IPS-18c (cell line): ENCODE data around the gene LRRC41.
A peak's percentile ranks its signal among the peaks of the same experiment; 100 is the strongest.
"Not testable (repeated sequence)": the region's sequence is repeated elsewhere in the genome, so short reads cannot be mapped to it uniquely, and the experiment has no call there.

Experiments used
- H3K4me3 ChIP-seq: 2 replicates; pipeline ENCODE4 v1.7.0; 2013; ENCODE audit warnings: low read depth, mild to moderate bottlenecking, low read length, moderate library complexity; ENCODE audit not compliant: insufficient read depth
- H3K9me3 ChIP-seq: one replicate; pipeline ENCODE4 v1.6.1; 2013; ENCODE audit warnings: mild to moderate bottlenecking, low read length, moderate library complexity; ENCODE audit not compliant: control insufficient read depth, insufficient read depth

The LRRC41 gene

GRCh38 chr1:46330381-46330780, 27.0 kb upstream of the LRRC41 start:
- not testable (repeated sequence) for H3K4me3 ChIP-seq, H3K9me3 ChIP-seq

- H3K4me3 ChIP-seq, H3K9me3 ChIP-seq: not testable (repeated sequence)
Measured at GRCh38 chr1:46329807-46330206, 26.4 kb upstream of the LRRC41 start.

GRCh38 chr1:46328182-46328581, 24.8 kb upstream of the LRRC41 start:
- not testable (repeated sequence) for H3K9me3 ChIP-seq, H3K4me3 ChIP-seq

- H3K4me3 ChIP-seq, H3K9me3 ChIP-seq: not testable (repeated sequence)
Measured at GRCh38 chr1:46325285-46326076, 22.1 kb upstream of the LRRC41 start.

- not testable (repeated sequence) for H3K9me3 ChIP-seq, H3K4me3 ChIP-seq
Measured at GRCh38 chr1:46322191-46322590, 18.8 kb upstream of the LRRC41 start.

- H3K4me3 ChIP-seq, H3K9me3 ChIP-seq: not testable (repeated sequence)
Measured at GRCh38 chr1:46319960-46320914, 16.8 kb upstream of the LRRC41 start.

GRCh38 chr1:46319301-46319700, 15.9 kb upstream of the LRRC41 start:
- not testable (repeated sequence) for H3K9me3 ChIP-seq, H3K4me3 ChIP-seq

- Histone ChIP-seq H3K9me3 (no peaks in the 10 kb centered on the region), H3K4me3 (no peak overlapping the region)
Measured at GRCh38 chr1:46317323-46317722, 13.9 kb upstream of the LRRC41 start.

- Histone ChIP-seq H3K9me3 (no peaks in the 10 kb centered on the region), H3K4me3 (no peak overlapping the region)
Measured at GRCh38 chr1:46315669-46316403, 12.4 kb upstream of the LRRC41 start.

- Histone ChIP-seq H3K4me3 (no peak overlapping the region), H3K9me3 (no peaks in the 10 kb centered on the region)
Measured at GRCh38 chr1:46310321-46310720, 6.9 kb upstream of the LRRC41 start.

GRCh38 chr1:46309401-46310159, 6.2 kb upstream of the LRRC41 start:
- no peaks in the 10 kb centered on the region for H3K9me3 ChIP-seq
- no peak overlapping the region for H3K4me3 ChIP-seq

- H3K4me3 ChIP-seq = no peak overlapping the region
- no peaks in the 10 kb centered on the region for H3K9me3 ChIP-seq
Measured at GRCh38 chr1:46306159-46306530, 2.7 kb upstream of the LRRC41 start.

GRCh38 chr1:46303872-46304326, 483 bp upstream of the LRRC41 start:
- peak overlapping the region; percentile 88 for H3K4me3 ChIP-seq
- no peaks in the 10 kb centered on the region for H3K9me3 ChIP-seq

- no peaks in the 10 kb centered on the region for H3K9me3 ChIP-seq
- H3K4me3 ChIP-seq = peak overlapping the region; percentile 91
Measured at GRCh38 chr1:46302641-46303037, 777 bp downstream of the LRRC41 start.

- H3K9me3 ChIP-seq = no peaks in the 10 kb centered on the region
- peak overlapping the region; percentile 91 for H3K4me3 ChIP-seq
Measured at GRCh38 chr1:46301808-46302640, 1.4 kb downstream of the LRRC41 start.

GRCh38 chr1:46301406-46301807, 2.0 kb downstream of the LRRC41 start:
- Histone ChIP-seq H3K9me3 (no peaks in the 10 kb centered on the region), H3K4me3 (peak overlapping the region; percentile 91)
